Measurements from ENCODE around the gene MSANTD2. TPM values are rescaled to one million over a fixed set of nuclear protein-coding genes. Genes with fewer than 3 reads are reported as not detected.
A peak's percentile ranks its signal among the peaks of the same experiment; 100 is the strongest.

Gene MSANTD2
- polyA plus RNA-seq, 3 donors = 1.2 to 5.8 (median 1.8) TPM

DNA sequence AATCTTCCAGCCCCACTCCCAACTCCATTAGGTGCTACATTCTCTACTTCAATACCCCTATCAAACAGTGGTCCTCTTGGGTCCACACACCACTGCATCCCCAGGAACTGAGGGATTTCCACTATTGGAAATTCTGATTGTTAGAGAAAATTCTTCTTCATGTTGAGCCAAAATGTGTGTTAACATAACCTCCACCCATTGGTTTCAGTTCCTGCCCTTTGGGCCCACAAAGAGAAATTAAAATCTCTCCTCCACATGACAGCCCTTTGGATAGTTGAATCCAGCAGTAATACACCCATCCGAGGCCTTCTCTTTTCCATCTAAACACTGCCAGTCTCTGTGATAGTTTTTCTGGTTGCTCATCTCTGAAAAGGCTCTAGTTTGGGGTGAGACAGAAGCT lies 50.3 kb downstream of the MSANTD2 start:
- TF ChIP-seq, protein P1, sequence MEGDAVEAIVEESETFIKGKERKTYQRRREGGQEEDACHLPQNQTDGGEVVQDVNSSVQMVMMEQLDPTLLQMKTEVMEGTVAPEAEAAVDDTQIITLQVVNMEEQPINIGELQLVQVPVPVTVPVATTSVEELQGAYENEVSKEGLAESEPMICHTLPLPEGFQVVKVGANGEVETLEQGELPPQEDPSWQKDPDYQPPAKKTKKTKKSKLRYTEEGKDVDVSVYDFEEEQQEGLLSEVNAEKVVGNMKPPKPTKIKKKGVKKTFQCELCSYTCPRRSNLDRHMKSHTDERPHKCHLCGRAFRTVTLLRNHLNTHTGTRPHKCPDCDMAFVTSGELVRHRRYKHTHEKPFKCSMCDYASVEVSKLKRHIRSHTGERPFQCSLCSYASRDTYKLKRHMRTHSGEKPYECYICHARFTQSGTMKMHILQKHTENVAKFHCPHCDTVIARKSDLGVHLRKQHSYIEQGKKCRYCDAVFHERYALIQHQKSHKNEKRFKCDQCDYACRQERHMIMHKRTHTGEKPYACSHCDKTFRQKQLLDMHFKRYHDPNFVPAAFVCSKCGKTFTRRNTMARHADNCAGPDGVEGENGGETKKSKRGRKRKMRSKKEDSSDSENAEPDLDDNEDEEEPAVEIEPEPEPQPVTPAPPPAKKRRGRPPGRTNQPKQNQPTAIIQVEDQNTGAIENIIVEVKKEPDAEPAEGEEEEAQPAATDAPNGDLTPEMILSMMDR (IDR thresholded peaks at IDR 0.05) = no peak
- Histone ChIP-seq H3K79me2 (ENCODE audit: insufficient read depth, low read length) (peaks cover 4% of the 10 kb centered on the region), H3K27ac (ENCODE audit: low read depth in 1 of 2, low read length in 2 of 2) (no peak overlapping the region), H3K4me3 (replicated peaks in 1 of 3; ENCODE audit: low read depth in 2 of 3, low read length in 3 of 3) (no peak overlapping the region), H3K9me3 (replicated peaks in 1 of 2; ENCODE audit: control insufficient read depth in 1 of 2, insufficient read depth in 1 of 2, low read length in 2 of 2) (no peaks in the 10 kb centered on the region), H3K9ac (ENCODE audit: insufficient read depth, low read length, poor library complexity, severe bottlenecking) (no peak overlapping the region), H3K36me3 (replicated peaks in 1 of 2; ENCODE audit: control insufficient read depth in 1 of 2, insufficient read depth in 2 of 2, low read length in 2 of 2) (peaks cover 2 to 3% of the 10 kb centered on the region in 2 donors), H2AFZ (ENCODE audit: insufficient read depth, low read depth, low read length, poor library complexity, severe bottlenecking) (no peak overlapping the region), H4K20me1 (ENCODE audit: insufficient read depth, low read length) (peaks cover 15% of the 10 kb centered on the region), H3K4me2 (replicated peaks; ENCODE audit: extremely low read depth, low read length, poor library complexity, severe bottlenecking) (no peak overlapping the region), H3K27me3 (ENCODE audit: control insufficient read depth in 2 of 2, insufficient read depth in 2 of 2, low read length in 2 of 2) (no peaks in the 10 kb centered on the region), H3K4me1 (ENCODE audit: control insufficient read depth in 1 of 2, insufficient read depth in 2 of 2, low read length in 2 of 2) (peaks cover 65 to 80% of the 10 kb centered on the region in 2 donors)
- DNase-seq = no peak
- peak overlapping the region; percentile 27 to 55 for H3K4me3 Mint-ChIP-seq
- peaks cover 10 to 15% (median 14%) of the 10 kb centered on the region in 3 donors for H3K27me3 Mint-ChIP-seq (ENCODE audit: low read depth in 3 of 3)
- H3K9me3 Mint-ChIP-seq = peaks cover 0 to 3% (median 0%) of the 10 kb centered on the region in 7 donors
- H3K4me1 Mint-ChIP-seq = peaks cover 63% of the 10 kb centered on the region
- intact Hi-C loops (cut with micrococcal nuclease) = no loop called here
- peak overlapping the region in 4 of 7 donors; percentile 12 to 63 (median 43) for H3K27ac Mint-ChIP-seq
- H3K36me3 Mint-ChIP-seq = peaks cover 5% of the 10 kb centered on the region in 2 donors
- no CpG with 5 or more reads among the region's 1 CpG for WGBS (ENCODE audit: insufficient coverage)

GRCh38 chr11:124748481-124749343 lies 51.5 kb downstream of the MSANTD2 start:
- peak overlapping the region in 6 of 7 donors; percentile 30 to 82 (median 76) for H3K27ac Mint-ChIP-seq
- no peaks in the 10 kb centered on the region for H3K9me3 ChIP-seq (replicated peaks in 1 of 2; ENCODE audit: control insufficient read depth in 1 of 2, insufficient read depth in 1 of 2, low read length in 2 of 2)
- H3K4me3 ChIP-seq (replicated peaks in 1 of 3; ENCODE audit: low read depth in 2 of 3, low read length in 3 of 3) = no peak overlapping the region
- no peak overlapping the region for H3K9ac ChIP-seq (ENCODE audit: insufficient read depth, low read length, poor library complexity, severe bottlenecking)
- H3K36me3 ChIP-seq (replicated peaks in 1 of 2; ENCODE audit: control insufficient read depth in 1 of 2, insufficient read depth in 2 of 2, low read length in 2 of 2) = peaks cover 10 to 11% of the 10 kb centered on the region in 2 donors
- peaks cover 12% of the 10 kb centered on the region for H3K79me2 ChIP-seq (ENCODE audit: insufficient read depth, low read length)
- DNase-seq = peak; percentile 50 to 72 (median 62)
- H3K27me3 ChIP-seq (ENCODE audit: control insufficient read depth in 2 of 2, insufficient read depth in 2 of 2, low read length in 2 of 2) = no peaks in the 10 kb centered on the region
- peak overlapping the region; percentile 6 for H3K4me2 ChIP-seq (replicated peaks; ENCODE audit: extremely low read depth, low read length, poor library complexity, severe bottlenecking)
- H3K4me3 Mint-ChIP-seq = peak overlapping the region; percentile 27 to 35
- H3K4me1 ChIP-seq (ENCODE audit: control insufficient read depth in 1 of 2, insufficient read depth in 2 of 2, low read length in 2 of 2) = peaks cover 65 to 80% of the 10 kb centered on the region in 2 donors
- peaks cover 9 to 13% of the 10 kb centered on the region in 2 donors for H3K36me3 Mint-ChIP-seq
- peaks cover 63% of the 10 kb centered on the region for H3K4me1 Mint-ChIP-seq
- H2AFZ ChIP-seq (ENCODE audit: insufficient read depth, low read depth, low read length, poor library complexity, severe bottlenecking) = no peak overlapping the region
- peaks cover 10 to 15% (median 14%) of the 10 kb centered on the region in 3 donors for H3K27me3 Mint-ChIP-seq (ENCODE audit: low read depth in 3 of 3)
- peaks cover 25% of the 10 kb centered on the region for H4K20me1 ChIP-seq (ENCODE audit: insufficient read depth, low read length)
- TF ChIP-seq, protein P1 (IDR thresholded peaks at IDR 0.05) = no peak
- 85% methylated on average over 6 of the region's 12 CpGs for WGBS (ENCODE audit: insufficient coverage)
- H3K27ac ChIP-seq (ENCODE audit: low read depth in 1 of 2, low read length in 2 of 2) = peak overlapping the region in 1 of 2 donors; percentile 5
- peaks cover 0 to 3% (median 0%) of the 10 kb centered on the region in 7 donors for H3K9me3 Mint-ChIP-seq
- intact Hi-C loops (cut with micrococcal nuclease) = no loop called here
